GM13976 (cell line): ENCODE measurements around the gene RETN.

ENCODE experiments used
- DNase-seq: peaks from one replicate; pipeline ENCODE4 v3.0.0; 2012; ENCODE audit warnings: low spot score
- CTCF ChIP-seq: IDR thresholded peaks from 2 replicates; pipeline ENCODE4 v1.5.1; 2012; ENCODE audit warnings: borderline replicate concordance, mild to moderate bottlenecking; ENCODE audit not compliant: insufficient read depth; ENCODE audit errors: extremely low read depth, missing control alignments, control extremely low read depth
- in situ Hi-C: fragments of 300-500 bp; cut with MboI; formaldehyde crosslinking; loops from one replicate; pipeline ENCODE4 v1.12.0; 2022; ENCODE audit warnings: low sequenced_read_pairs, mixed read lengths, inconsistent platforms; ENCODE audit not compliant: unreplicated experiment

RETN gene

GRCh38 chr19:7668842-7669241, at the start of gene RETN:
Gene RETN, plus strand, starts transcription at chr19:7669049. Its CDS starts 278 bp downstream, at chr19:7669327.
- in situ Hi-C loops = loop anchor here (25.0 kb wide), 1 partner anchor 307 kb away; no protein-coding TSS in a partner anchor
- DNase-seq = no peak
- no peak for TF ChIP-seq CTCF

GRCh38 chr19:7619671-7620441, 49.0 kb upstream of the RETN start:
- in situ Hi-C loops = no loop called here
- no peak for TF ChIP-seq CTCF
- no peak for DNase-seq

- in situ Hi-C loops = no loop called here
- TF ChIP-seq CTCF = no peak
- no peak for DNase-seq
These were observed 48.1 kb upstream of the RETN start for GRCh38 chr19:7620442-7621412.

GRCh38 chr19:7622933-7623685, 45.7 kb upstream of the RETN start:
- TF ChIP-seq CTCF = no peak
- no peak for DNase-seq
- in situ Hi-C loops = no loop called here

GRCh38 chr19:7623725-7624603, 44.9 kb upstream of the RETN start:
- in situ Hi-C loops = no loop called here
- TF ChIP-seq CTCF = no peak
- DNase-seq = no peak
